Stimulated activated CD8-positive, alpha-beta memory T cell treated with anti-CD3 and anti-CD28 coated beads, Interleukin-7, amount 100 ng/mL, for 1 hour (primary cell): ENCODE data around the gene SDK2.

Experiments used
- DNase-seq, 2 donors: peaks; one replicate each; pipeline ENCODE4 v3.0.0-alpha.2; 2020; ENCODE audit warnings: low read depth in 2 of 2

Gene SDK2

DNA sequence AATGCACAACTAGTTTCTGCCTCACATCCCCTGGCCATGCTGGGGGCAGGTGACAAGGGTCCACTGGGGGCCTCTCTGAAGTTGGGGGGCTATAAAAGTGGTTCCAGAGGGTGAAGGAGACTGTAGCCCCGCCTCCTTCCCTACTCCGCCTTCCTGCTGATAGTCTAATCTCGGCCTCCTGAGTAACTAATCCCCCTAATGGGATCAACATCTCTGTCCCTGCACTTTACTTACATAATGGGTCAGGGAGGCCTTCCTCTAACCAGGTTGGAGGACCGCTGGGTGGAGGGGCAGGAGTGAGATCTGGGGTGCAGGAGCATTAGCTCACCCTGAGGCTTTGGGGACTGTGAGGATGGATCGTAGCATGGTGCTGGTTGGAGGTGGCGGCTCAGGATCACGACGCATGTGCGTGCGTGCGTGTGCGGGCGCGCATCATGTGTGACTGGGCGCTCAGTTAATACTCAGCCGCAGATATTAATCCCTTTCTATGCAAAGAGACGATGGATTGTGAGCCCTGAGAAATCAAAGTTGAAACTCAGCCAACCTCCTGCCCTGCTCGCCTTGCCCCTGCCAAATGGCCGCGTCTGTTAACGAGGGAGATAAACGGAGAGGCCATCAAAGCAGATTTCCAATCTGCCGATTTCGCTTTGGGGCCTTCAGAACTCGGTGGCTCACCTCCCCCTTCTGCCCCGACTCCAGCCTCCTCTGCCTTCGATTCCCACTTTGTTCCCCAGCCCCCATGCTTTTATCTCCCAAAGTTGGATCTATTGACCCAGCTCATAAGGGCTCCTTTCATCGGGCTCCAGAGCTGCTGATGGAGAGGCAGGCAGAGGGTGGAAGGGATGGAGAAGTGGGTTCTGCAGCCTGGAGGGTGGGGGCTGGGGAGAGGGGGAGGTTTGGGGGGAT, 107.3 kb downstream of the SDK2 start:
- DNase-seq: no peak

GRCh38 chr17:73535746-73536145, 108.5 kb downstream of the SDK2 start:
- DNase-seq: no peak

GRCh38 chr17:73534209-73534909, 109.9 kb downstream of the SDK2 start:
- DNase-seq: no peak

DNA sequence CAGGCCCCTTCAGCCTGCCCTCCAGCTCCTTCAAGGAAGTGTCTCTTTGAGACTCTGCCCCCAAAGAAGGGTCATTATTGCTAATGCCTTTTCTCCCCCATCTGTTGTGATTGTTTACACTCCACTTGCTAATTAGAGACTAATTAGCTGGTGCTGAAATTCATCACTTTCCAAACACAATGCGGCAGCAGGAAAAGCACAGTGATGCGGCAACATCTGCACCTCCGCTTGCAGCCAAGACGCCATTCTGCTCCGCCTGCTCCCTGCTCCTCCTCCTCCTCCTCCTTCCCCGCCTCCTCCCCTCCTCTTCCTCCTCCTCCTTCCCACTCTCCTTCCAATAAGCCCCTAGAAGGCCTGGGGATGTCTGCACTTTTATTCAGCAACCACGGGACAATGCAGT, 110.5 kb downstream of the SDK2 start:
- no peak for DNase-seq

GRCh38 chr17:73533127-73533526, 111.1 kb downstream of the SDK2 start:
- DNase-seq: no peak

GRCh38 chr17:73532421-73532901, 111.8 kb downstream of the SDK2 start:
- no peak for DNase-seq

DNA sequence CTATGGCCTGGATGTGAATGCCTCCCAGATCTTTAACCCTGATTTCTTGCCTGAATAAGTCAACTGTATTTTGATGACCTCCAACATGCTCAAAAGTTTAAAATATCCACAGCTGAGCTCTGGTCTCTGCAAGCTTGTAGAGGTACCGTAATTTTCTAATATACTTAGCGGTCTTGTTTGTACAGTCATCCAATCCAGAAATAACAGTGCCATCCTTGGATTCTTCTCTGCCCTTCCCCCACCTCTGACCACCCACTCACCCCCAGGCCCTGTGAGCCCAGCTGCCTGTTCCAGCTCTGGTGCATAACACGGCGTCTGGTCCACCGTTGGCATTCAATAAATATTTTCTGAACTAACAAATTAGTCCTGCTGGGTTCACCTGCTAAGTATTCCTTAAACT, 113.1 kb downstream of the SDK2 start:
- DNase-seq: no peak

- DNase-seq: no peak
Measured at GRCh38 chr17:73528679-73529078, 115.6 kb downstream of the SDK2 start.

- DNase-seq: no peak
Measured at GRCh38 chr17:73526952-73527351, 117.3 kb downstream of the SDK2 start.

- DNase-seq: no peak
Measured at GRCh38 chr17:73524941-73525679, 119.1 kb downstream of the SDK2 start.

DNA sequence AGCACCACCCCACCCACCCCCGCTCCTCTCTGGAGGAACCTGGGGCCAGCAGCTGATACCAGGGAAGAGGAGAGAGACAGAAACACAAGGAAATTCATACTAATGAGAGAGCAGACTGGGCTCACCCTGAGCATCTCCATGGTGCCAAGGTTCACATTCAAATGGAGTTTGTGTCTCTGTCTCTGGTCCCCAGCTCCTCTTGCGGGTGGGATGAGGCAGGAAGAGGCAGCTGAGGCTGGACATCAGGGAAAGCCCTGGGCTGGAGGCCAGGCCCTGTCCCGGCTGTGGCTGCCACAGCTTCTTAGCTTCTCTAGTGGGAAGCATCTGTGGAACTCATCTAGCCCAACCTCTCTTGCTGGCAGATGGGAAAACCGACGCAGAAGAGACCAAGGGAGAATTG, 121.5 kb downstream of the SDK2 start:
- DNase-seq: no peak

DNA sequence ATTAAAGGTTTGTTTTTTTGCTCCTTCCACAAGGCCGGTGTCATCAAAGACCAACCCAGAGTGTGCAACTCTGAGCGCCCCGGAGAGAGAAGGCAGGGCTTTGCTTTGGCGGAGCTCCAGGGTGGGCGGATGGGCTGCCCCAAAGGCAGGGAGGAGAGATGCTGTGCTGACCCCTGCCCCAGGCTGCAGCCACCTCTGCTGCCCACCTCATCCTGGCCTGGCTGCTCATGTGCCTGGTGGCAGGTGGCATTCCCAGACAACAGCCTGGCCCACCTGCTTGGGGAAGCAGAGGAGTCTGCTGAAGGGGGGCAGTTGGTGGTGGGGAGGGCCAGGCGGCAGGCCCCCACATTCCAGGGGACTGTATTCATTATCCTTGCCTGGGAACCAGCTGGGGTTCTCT, 122.1 kb downstream of the SDK2 start:
- no peak for DNase-seq

DNA sequence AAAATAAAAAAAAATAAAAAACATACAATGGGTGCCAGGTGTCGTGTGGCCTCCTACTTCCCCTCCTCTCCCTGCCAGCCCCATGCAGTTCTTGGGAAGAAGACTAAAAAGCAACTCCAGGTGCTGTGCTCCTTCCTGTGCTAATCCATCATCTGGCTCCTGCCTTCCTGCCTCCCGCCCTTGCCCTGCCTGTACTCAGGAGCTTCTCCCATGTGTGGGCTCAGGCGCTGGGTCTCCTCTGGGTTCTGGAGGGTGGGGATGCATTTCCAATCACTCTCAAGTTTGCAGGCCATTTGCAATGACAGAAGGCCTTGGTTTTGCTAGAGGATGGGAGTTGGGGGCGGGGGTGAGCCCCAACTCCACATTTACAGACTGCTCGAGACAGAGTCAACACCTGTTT, 122.9 kb downstream of the SDK2 start:
- no peak for DNase-seq

DNA sequence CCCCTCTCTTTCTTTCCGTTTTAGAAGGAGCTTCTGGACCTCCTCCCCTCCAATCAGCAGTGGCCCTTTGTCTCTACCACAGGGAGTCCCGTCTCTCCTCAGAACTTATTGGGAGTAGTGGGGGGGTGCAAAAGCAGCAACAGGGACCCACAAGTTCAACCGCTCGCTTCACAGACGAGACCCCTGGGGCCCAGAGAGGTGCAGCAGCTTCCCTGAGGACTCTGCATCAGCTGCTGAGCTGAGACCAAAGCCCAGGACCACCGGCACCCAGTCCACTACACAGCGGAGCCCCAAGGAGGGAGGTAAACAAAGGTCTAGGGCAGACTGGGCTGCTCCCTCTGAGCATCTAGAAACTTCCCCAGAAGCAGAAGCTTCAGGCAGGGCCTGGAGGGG, 123.9 kb downstream of the SDK2 start:
- no peak for DNase-seq

GRCh38 chr17:73519714-73520368, 124.4 kb downstream of the SDK2 start:
- DNase-seq: no peak

DNA sequence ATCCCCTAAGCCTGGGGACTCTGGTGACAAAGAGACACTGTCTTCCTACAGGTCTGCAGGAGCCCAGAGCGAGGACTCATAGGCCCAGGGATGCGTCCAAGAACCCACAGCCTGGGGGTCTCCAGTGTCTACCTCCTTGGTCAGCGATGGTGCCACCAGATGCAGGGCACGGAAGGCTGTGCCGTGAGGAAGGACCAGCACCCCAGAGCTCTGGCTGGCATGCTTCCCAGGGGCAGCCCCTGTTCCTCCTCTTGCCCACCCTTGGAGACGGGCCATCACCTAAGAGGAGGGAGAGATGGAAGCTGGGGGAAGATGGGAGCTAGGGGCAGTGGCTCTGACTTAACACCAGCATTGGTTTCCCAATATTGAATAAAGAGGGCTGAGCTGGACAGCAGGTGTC, 125.2 kb downstream of the SDK2 start:
- no peak for DNase-seq

- no peak for DNase-seq
Measured at GRCh38 chr17:73516431-73516830, 127.8 kb downstream of the SDK2 start.

GRCh38 chr17:73514146-73514863, 129.9 kb downstream of the SDK2 start:
- no peak for DNase-seq

GRCh38 chr17:73513426-73513825, 130.8 kb downstream of the SDK2 start:
- no peak for DNase-seq

- no peak for DNase-seq
Measured at GRCh38 chr17:73511719-73512115, 132.5 kb downstream of the SDK2 start.
